GM18517 (cell line): ENCODE results near the gene ABCG2.
"Not testable (repeated sequence)": the region's sequence is repeated elsewhere in the genome, so short reads cannot be mapped to it uniquely, and the experiment has no call there.

Experiments used
- ATAC-seq: cut with Tn5 transposase; IDR thresholded peaks from one replicate; pipeline ENCODE4 v1.9.1; 2021; ENCODE audit warnings: mild to moderate bottlenecking, moderate library complexity; ENCODE audit not compliant: unreplicated experiment

Gene ABCG2

DNA sequence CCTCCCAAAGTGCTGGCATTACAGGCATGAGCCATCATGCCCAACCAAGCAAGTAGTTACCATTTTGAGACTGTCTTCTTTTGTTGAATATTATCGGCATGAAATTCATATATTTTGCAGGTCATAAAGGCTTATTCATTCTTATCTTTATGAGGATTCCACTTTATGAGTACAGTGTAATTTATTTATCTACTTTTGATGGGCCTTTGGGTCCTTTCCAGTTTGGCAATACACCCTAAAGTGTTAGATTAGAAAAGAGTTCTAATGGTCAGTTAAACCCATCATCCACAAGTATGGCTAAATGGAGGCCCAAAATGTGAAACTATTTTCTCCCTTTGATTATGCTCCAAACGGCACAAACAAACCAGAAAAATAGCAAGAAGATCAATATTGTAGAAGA lies 10.9 kb upstream of the ABCG2 start:
- no peak for ATAC-seq

DNA sequence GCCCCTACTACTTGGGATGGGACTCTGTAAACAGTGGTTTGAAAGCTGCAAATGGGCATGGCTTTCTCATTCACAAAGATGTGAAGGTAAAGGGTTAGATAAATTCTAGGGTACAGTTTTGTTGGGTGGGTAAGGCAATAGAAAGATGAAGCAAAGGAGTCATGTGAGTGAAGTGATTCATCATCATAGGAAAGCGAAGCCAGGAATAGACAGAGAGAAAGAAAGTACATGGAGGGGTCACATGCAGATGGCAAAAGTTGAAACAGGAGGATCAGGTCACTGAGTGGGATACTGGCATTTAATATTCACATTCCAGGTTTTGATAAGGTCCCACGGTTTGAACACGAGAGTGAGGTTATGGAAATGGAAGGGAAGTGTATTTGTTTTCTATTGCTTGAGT lies 8.2 kb upstream of the ABCG2 start:
- ATAC-seq: no peak

DNA sequence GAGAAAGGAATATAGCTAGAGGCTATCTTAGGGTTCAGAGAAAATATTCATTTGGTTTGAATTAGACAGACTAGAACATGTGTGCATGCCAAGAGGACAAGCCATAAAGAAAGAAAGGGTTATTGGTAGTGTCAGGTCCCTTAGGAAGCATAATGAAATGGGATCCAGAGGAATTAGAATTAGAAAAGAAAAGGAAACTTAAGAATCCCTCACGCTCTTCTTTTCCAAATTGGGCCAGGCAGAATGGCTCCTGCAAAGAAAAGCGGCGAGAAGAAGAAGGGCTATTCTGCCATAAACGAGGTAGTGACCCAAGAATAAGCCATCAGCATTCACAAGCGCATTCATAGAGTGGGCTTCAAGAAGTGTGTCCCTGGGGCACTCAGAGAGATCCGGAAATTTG lies 4.9 kb upstream of the ABCG2 start:
- no peak for ATAC-seq

DNA sequence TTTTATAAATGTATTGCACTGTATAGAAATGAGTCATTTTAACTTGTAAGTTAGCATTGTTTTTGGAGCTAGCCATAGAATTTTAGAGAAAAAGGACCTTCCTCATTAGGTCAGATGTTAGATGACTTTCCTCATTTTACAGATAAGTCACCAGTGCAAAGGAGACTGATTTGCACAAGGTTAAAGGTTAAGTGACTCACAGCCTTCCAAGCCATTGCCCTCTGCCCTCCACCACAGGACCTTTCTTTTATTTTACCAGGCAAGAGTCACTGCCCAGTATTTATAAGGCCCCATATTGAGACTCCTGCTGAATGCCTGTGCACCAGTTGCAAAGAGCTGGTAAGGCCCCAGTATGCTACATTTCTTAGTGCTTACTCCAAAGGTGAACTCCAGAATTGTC lies 4.2 kb upstream of the ABCG2 start:
- no peak for ATAC-seq

DNA sequence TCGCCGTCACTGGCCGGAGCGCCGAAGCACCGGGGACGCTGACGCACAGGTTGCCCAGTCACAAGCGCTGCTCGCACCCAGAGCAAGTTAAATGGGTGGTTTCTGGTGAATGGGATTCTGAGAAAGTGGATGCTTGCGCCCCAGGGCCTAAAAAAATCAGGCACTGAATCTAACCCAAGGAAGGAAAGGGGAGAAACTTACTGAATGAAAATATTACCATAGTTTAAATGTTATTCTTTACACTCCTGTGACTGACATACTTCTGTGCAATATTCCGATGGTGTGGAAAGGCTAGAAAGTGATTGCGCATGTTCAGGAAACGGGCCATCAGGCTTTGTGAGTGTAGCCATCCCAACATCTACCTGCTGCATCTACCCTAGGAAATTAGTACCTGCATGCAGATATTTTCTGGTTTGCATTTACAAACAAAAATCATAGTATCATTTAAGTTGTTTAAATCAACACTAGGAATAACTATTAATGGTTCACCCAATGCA lies 838 bp upstream of the ABCG2 start:
- peak; percentile 38 for ATAC-seq

DNA sequence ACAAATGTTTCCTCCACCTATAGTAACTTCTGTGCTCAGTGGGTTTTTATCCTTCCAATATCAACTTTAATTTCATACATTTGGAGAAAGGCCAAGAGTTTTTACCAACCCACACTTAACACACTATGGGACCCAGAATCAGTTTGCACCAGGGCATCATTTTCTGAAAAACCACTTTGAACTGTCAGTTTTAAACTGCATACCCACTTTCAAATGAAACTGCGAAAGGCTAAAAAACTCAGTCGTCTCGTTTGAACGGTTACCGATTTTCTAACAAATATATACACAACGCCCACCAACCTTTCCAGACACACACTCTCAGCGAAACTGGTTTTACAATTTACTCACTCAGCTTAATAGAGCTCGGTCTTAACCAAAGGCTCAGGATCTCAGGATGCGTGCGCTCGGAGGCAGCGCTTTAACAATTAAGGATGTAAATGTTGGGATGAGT lies 376 bp downstream of the ABCG2 start:
- peak; percentile 66 for ATAC-seq

DNA sequence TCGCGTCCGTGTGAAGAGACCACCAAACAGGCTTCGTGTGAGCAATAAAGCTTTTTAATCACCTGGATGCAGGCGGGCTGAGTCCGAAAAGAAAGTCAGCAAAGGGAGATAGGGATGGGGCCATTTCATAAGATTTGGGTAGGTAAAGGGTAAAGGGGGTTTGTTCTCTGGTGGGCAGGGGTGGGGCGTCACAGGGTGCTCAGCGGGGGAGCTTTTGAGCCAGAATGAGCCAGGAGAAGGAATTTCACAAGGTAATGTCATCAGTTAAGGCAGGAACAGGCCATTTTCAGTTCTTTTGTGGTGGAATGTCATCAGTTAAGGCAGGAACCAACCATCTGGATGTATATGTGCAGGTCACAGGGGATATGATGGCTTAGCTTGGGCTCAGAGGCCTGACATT lies 6.1 kb downstream of the ABCG2 start:
- ATAC-seq: not testable (repeated sequence)

DNA sequence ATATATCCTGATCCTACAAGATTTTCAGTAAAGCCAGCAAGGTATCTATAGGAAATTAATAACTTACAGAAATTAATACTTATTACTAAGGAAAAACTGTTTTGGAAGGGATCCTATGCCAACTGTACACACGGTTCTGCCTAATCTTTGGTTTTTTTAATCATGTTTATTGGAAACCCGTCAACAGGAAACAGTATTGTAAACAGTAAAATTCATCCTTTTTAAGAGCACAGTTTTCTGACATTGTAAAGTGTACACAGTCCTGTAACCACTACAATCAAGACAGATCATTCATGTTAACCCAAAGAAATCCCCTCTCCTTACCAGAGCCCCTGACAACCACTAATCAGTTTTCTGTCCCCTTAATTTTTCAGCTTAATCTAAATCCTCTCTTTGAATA lies 9.9 kb downstream of the ABCG2 start:
- no peak for ATAC-seq

DNA sequence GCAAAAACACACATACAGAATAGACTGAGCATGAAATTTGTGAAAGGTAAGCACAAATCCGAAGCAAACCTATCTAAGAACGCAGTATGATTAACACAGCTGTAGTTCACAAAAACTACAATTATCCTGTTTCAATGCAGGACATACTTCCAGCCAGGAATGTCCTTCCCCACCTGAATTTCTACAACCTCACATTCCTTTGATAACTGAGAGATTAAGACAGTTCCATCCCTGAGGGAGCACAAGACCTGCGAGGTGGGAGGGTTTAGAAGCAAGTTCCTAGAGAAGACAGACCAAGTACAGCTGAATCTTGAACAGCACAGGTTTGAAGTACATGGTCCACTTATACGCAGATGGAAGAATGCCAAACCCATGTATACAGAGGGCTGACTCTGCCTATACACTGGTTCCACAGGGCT lies 10.6 kb downstream of the ABCG2 start:
- no peak for ATAC-seq

DNA sequence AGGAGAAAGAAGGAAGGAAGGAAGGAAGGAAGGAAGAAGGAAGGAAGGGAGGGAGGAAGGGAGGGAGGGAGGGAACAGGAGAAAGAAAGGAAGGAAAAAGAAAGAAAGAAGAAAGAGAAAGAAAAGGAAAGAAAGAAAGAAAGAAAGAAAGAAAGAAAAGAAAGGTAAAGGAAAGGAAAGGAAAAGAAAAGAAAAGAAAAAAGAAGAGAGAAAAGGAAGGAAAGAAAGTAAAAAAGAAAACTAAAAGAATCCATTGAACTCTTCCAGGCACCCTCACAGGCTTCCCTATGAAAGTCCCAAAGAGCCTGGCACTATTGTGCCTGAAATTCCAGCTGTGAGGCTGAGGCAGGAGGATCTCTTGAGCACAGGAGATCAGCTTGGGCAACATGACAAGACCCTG lies 11.5 kb downstream of the ABCG2 start:
- ATAC-seq: no peak

DNA sequence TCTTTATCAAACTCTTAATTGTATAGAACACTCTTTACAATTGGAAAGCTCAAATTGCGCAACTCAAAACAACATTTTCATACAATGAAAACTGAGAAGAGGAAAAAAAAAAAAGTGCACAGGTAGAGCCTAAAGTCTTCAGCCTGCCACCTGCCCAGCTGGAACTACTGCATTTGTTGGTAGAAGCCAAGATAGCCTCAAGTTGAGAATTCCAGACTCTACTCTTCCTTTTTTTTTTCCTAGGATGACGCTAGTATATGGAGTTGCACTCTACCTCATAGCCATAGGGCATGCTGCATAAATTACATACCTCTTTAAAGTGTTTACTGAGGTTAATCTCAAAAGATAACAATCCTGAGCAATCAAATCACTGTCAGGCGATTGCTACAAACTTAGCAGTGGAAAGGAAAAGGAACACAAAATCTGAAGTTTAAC lies 13.6 kb downstream of the ABCG2 start:
- no peak for ATAC-seq

DNA sequence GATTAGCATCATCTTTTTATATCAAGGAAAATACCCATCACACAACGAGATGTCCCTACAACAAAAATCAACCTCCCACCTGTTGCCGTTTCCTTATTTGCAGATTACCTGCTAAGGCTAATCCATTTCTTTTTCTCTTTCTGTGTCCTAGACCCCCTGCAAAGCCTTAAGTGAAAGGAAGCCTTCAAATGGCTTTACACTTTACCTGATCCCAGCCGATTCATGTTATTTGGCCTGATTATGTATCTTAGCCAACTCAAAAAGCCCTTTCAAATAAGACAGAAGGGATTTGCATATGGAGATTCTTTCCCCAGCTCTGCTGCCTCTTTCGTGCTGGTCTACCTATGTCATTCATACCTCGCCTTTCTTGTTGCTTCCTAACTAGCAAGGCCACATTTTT lies 14.4 kb downstream of the ABCG2 start:
- ATAC-seq: no peak

DNA sequence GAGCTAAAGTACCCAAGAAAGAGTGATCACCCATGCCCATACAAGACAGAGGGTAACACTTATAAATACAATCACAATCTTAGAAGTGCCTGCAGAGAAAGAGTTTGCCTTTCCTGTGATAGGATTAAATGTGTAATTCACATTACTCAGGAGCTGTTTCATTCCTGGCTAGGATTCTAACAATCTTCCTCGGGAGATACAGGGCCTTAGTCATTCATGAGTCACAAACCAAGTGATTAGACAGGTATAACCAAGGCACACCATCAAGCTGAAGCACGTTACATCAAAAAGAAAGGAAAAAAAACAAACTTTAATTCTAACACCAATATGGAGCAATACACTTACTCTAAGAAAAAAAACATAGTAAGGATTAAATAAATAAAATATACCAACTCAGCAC lies 14.9 kb downstream of the ABCG2 start:
- no peak for ATAC-seq

DNA sequence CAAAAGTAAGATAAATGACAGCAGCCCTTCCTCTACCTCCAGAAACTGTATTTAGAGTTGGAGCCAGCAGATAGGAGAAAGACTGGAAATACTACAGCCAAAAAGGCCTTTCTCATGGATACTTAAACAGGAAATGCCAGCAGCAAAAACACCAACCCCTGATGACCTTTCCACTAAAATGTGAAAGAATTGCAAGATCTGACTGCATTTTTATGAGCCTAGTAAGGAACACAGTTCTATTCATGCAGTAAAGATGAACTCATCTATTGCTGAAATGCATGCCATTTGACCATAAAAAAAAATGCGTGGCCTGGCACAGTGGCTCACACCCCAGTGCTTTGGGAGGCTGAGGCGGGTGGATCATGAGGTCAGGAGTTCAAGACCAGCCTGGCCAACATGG lies 19.9 kb downstream of the ABCG2 start:
- ATAC-seq: no peak

DNA sequence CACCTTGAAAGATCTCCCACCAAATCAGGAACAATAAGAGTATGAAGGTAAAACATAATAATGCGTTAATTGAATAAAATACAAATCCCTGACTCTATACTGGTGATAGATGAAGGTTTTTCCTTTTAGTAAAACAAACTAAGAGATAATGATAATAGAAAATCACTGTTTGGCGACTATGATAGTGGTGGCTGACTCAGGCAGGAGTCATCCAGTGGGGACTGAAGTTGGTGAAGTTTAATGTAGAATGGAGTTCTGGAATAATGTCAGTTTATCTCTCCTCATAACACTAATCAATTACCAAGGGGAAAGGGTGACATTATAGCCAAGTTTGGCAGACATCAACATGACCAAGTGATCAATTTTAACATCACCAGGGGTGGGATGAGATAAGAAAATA lies 21.3 kb downstream of the ABCG2 start:
- no peak for ATAC-seq

DNA sequence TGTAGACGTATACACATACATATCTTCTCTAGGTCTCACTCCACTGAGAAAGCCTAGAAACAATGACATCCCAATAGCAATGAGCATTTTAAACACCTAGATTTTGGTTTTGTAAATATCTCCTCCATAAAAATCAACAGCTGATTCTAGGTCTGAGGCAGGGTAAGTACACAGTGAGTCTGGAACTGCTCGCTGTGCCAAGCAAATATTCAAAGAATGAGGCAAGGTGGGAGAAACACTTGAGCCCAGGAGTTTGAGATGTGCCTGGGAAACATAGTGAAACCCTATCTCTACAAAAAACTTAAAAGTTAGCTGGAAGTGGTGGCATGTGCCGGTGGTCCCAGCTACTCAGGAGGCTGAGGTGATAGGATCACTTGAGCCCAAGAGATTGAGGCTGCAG lies 22.2 kb downstream of the ABCG2 start:
- no peak for ATAC-seq

DNA sequence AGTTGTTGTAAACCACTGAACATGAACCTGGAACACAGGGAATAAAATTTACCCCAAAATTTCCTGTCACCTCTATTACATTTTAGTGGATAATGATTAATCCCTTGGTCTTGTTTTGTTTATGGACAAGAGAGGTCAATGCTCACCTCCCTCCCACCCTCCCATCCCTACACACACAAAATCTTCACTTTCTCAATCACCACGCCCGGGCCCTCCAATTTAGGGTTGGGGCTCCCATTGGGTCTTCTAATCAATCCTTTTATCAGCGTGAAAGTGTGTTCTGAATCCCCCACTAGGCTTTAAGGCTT lies 23.1 kb downstream of the ABCG2 start:
- no peak for ATAC-seq

DNA sequence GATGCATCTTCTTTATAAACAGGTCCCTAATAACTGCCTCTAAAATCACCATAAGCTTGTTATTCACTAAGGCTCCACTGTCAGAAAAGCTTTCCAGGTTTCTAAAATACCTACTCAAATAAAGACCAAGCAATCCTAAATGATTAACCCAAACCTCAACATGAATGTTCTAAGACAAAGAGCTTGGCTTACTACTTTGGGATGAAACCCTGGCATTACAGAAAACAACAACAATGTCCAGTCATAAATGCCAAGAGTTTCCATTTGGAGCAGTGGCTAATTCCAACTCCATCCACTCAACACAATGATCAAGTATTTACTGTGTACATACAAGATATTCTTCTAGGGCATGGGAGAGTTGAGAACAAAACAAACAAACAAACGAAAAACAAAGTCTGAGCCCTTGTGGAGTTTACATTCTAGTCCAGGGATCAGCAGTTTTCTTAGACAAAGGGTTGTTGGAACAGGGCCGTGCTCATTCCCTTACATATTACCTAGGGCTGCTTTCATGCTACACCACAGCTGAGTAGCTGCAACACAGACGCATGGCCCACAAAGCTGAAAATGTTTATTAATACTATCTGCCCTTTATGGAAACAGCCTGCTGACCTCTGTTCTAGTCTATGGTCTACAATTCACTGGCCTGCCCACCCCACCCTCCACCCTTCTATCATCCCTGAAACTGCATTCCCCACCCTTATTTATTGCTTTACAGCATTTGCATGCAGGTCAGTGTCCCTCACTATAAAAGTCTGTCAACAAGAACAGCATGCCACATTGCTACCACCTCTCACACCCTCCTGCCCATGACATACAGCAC lies 23.7 kb downstream of the ABCG2 start:
- ATAC-seq: no peak

DNA sequence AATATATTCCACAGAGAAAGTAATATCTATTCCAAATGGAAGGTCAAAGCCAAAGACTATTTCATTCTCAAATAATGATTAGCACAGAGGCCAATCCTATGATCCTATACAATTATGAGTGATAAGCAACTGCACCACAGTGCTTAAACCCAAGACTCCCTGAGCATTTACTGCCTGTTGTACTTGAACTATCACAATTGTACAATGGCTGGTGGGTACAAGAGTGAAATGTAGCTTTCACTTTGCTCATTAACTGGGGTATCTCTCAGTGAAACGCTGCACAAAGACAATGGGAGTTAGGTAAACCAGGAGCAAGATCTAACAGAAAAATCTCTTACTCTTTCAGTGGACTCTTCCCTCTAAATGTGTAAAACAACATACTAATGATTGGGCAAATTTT lies 24.3 kb downstream of the ABCG2 start:
- no peak for ATAC-seq

DNA sequence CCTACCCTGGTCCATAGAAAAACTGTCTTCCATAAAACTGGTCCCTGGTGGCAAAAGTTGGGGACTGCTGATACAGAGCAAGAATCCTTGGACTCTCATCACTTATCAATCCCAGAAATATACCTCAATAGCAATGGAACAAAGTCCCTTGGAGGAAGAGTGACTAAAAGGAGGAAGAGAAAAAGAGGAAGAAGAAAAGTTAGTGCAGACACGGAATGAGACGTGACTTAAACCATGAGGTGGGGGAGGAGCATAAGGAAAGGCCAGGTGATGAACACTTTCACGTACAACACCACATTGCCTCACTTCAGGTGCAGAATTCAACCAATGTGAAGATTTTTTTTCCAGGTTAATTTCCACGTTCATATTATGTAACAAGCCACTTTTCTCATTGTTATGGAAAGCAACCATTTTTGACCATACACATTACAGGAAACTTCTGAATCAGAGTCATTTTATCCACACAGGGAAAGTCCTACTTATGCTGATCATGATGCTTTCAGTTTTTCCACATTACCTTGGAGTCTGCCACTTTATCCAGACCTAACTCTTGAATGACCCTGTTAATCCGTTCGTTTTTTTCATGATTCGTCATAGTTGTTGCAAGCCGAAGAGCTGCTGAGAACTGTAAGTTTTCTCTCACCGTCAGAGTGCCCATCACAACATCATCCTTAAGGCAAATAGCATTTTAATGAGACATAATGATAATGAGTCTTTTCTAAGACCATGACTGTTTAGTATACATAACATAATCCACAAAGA lies 27.7 kb downstream of the ABCG2 start:
- ATAC-seq: no peak

DNA sequence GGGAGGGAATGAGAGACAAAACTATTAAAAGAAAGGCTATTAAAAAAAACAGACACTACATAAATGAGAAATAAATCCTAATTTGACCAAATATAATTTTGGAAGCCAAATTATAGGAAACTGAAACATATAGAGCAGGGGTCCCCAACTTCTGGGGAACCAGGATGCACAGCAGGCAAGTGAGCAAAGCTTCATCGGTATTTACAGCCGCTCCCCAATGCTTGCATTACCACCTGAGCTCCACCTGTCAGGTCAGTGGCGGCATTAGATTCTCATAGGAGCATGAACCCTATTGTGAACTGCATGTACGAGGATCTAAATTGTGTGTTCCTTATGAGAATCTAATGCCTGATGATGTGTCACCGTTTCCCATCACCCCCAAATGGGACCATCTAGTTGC lies 28.4 kb downstream of the ABCG2 start:
- ATAC-seq: no peak

DNA sequence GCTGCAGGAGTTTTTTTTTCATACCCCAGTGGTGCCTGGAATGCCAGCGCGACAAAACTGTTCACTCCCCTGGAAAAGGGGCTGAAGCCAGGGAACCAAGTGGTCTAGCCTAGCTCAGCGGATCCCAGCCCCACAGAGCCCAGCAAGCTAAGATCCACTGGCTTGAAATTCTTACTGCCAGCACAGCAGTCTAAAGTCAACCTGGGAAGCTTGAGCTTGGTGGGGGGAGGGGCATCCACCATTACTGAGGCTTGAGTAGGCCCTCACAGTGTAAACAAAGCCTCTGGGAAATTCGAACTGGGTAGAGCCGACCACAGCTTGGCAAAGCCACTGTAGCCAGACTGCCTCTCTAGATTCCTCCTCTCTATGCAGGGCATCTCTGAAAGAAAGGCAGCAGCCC lies 36.2 kb downstream of the ABCG2 start:
- ATAC-seq: not testable (repeated sequence)
